Measurements from ENCODE around the gene ZBTB49.

Gene ZBTB49

DNA sequence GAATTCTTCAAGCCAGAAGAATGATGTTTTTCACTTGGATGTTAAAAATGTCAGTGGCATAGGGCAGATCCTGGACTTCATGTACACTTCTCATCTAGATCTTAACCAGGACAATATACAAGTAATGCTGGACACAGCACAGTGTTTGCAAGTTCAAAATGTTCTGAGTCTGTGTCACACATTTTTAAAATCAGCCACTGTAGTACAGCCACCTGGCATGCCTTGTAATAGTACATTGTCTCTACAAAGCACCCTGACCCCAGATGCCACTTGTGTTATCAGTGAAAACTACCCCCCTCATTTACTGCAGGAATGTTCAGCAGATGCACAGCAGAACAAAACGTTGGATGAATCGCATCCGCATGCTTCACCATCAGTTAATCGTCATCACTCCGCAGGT lies 11.9 kb downstream of the ZBTB49 start:
- TF ChIP-seq, protein P1, sequence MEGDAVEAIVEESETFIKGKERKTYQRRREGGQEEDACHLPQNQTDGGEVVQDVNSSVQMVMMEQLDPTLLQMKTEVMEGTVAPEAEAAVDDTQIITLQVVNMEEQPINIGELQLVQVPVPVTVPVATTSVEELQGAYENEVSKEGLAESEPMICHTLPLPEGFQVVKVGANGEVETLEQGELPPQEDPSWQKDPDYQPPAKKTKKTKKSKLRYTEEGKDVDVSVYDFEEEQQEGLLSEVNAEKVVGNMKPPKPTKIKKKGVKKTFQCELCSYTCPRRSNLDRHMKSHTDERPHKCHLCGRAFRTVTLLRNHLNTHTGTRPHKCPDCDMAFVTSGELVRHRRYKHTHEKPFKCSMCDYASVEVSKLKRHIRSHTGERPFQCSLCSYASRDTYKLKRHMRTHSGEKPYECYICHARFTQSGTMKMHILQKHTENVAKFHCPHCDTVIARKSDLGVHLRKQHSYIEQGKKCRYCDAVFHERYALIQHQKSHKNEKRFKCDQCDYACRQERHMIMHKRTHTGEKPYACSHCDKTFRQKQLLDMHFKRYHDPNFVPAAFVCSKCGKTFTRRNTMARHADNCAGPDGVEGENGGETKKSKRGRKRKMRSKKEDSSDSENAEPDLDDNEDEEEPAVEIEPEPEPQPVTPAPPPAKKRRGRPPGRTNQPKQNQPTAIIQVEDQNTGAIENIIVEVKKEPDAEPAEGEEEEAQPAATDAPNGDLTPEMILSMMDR (conservative IDR thresholded peaks at IDR 0.05): no peak
- H3K27ac ChIP-seq: no peak overlapping the region

DNA sequence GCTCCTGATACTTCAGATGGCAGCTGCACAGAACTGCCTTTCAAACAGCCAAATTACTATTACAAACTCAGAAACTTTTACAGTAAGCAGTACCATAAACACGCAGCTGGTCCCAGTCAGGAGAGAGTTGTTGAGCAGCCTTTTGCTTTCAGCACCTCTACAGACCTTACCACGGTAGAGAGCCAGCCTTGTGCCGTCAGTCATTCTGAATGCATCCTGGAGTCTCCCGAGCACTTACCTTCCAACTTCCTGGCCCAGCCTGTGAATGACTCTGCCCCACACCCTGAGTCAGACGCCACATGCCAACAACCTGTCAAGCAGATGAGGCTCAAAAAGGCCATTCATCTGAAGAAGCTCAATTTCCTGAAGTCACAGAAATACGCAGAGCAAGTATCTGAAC lies 12.4 kb downstream of the ZBTB49 start:
- TF ChIP-seq, protein P1 (conservative IDR thresholded peaks at IDR 0.05): no peak

DNA sequence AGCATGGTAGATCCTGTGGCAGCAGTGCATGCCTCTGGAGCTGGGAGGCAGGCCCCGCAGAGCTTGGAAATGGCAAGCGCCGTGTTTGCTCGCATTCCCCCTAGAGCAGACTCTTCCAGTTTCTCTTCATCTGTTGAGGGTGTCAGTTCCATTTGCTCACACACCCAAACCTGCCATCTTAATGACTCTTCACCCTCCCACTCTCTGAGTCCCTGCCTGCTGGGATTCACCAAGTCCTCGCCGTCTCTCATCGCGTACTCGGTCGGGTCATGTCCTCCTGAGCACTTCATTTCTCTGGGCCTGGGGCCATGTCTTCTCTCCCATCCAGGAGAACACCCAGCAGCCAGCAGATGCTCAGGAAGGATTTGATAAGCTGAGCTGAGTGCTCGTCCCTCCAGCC lies 16.9 kb downstream of the ZBTB49 start:
- no peak overlapping the region for H3K27ac ChIP-seq
- TF ChIP-seq, protein P1 (conservative IDR thresholded peaks at IDR 0.05): no peak

More for the DNA sequence above, 12.4 kb downstream of the ZBTB49 start:
- H3K27ac ChIP-seq: no peak overlapping the region

DNA sequence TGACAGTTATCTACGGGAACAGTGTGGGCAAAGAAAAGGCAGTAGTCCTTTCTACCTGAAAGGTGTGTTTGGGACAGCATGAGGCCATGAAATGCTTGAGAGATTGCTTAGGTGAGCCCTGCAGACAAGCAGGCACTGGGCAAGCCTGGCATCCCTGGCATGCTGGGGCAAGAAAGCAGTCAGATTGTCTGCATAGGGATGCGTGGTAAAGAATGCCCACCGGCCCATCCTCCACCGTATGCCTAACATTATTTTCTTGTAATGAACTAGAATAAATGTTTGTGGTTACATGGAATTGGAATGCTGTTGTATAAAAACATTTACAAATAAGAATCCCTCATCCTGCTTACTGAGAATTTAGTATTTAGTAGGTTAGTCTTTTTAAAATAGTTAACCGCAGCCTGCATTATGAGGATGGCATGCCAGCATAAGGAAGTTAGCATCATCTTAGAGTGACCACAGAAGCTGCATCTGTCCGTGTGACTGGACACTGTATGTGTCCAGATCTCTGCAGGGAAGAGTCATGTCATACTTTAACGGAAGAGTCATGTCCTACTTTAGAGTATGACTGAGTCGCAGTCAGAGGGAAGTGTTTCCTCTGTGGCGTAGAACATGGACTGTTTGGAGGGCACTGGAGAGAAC lies 18.9 kb downstream of the ZBTB49 start:
- no peak overlapping the region for H3K27ac ChIP-seq
- TF ChIP-seq, protein P1 (conservative IDR thresholded peaks at IDR 0.05): no peak

DNA sequence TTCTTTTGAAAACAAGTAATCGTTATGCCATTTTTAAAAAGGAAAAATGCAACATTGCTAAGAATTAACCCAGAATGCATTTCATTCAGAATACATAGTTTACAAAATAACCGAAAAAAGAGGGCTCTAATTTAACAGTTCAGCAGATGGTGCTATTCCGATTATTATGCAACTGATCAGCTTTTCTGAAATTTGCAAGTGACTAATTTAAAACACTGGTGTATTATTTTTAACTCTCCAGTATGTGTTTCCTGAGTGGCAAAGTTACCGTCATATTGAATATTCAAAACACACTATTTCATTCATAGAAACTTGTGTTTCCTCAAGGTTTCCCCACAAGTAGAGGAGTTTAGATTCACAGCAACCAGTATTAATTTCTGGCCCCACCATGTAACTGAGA lies 21.1 kb downstream of the ZBTB49 start:
- TF ChIP-seq, protein P1 (conservative IDR thresholded peaks at IDR 0.05): no peak
- H3K27ac ChIP-seq: no peak overlapping the region

DNA sequence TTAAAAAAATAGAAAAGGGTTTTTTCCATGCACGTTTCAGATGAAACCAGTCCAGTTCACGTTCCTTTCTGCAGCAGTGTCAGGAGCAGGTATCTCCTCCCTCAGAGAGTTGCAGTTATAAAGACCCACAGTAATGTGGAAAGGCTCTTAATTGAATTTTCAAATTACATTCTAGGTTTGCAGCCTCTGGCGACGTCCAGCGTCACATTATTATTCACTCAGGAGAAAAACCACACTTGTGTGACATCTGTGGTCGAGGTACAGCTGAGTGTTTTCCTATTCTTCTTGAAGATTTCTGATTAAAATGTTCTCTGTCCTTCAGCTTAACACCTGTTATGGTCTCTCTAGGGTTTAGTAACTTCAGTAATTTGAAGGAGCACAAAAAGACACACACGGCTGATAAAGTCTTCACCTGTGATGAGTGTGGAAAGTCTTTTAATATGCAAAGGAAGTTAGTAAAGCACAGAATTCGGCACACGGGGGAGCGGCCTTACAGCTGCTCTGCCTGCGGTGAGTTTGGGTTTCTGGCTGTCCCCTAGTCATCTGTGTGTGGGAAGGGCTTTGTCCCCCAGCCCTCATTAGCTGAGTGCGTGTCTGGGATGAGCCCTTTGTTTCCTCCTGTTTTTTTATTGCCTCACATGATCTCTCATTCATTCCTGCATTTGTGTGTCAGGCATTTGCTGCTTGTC lies 25.6 kb downstream of the ZBTB49 start:
- TF ChIP-seq, protein P1 (conservative IDR thresholded peaks at IDR 0.05): no peak
- H3K27ac ChIP-seq: no peak overlapping the region

DNA sequence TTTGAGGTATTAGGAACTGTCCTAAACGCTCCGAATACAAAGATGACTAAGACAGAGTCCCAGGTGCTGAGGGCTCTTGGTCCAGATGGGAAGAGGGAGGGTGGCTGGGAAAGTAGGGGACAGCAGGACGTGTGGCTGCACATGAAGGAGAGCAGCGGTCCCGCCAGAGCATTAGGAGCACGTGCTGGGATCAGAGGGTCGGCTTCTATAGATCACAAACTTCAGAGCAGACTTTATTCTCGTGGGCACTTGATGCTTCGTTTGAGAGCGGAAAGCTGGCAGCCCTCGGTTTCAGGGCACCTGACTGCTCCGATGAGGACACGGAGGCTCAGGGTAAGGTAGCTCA lies 26.1 kb downstream of the ZBTB49 start:
- no peak overlapping the region for H3K27ac ChIP-seq
- TF ChIP-seq, protein P1 (conservative IDR thresholded peaks at IDR 0.05): no peak

Measured in VCaP (cell line).